CD14-positive monocyte (primary cell): ENCODE measurements around the gene NOSIP. TPM values are rescaled to one million over a fixed set of nuclear protein-coding genes. Genes with fewer than 3 reads are reported as not detected.
A peak's percentile ranks its signal among the peaks of the same experiment; 100 is the strongest.

Experiments
- DNase-seq, 3 donors: peaks; one replicate each; pipeline ENCODE4 v3.0.0-alpha.2; 2011 to 2022
- H2AFZ ChIP-seq: 2 replicates; pipeline ENCODE4 v1.6.0; 2012; ENCODE audit warnings: mild to moderate bottlenecking, low read depth, low read length, inconsistent platforms; ENCODE audit not compliant: insufficient read depth, poor library complexity, severe bottlenecking
- H3K27ac ChIP-seq, 2 donors: 1 replicate in 1 of 2; 2 replicates in 1 of 2; pipeline ENCODE4 v1.5.1; 2012 to 2013; ENCODE audit warnings: low read length in 2 of 2, control low read depth in 1 of 2, inconsistent platforms in 1 of 2, low read depth in 1 of 2, mild to moderate bottlenecking in 1 of 2
- H3K27me3 ChIP-seq, 2 donors: one replicate each; pipeline versions ENCODE4 v1.6.0 to v1.6.1; 2011 to 2013; ENCODE audit warnings: low read length in 2 of 2; ENCODE audit not compliant: control insufficient read depth in 2 of 2, insufficient read depth in 2 of 2
- H3K36me3 ChIP-seq, 2 donors: replicated peaks in 1 of 2; 1 replicate in 1 of 2; 2 replicates in 1 of 2; pipeline versions ENCODE4 v1.5.1 to v1.6.1; 2012 to 2013; ENCODE audit warnings: low read length in 2 of 2, control low read depth in 1 of 2, inconsistent platforms in 1 of 2, mild to moderate bottlenecking in 1 of 2; ENCODE audit not compliant: insufficient read depth in 2 of 2, control insufficient read depth in 1 of 2
- H3K4me1 ChIP-seq, 2 donors: 1 replicate in 1 of 2; 2 replicates in 1 of 2; pipeline versions ENCODE4 v1.5.1 to v1.6.1; 2012 to 2013; ENCODE audit warnings: low read length in 2 of 2, control low read depth in 1 of 2, inconsistent platforms in 1 of 2, mild to moderate bottlenecking in 1 of 2, moderate library complexity in 1 of 2; ENCODE audit not compliant: insufficient read depth in 2 of 2, control insufficient read depth in 1 of 2
- H3K4me2 ChIP-seq: replicated peaks from 2 replicates; pipeline ENCODE3; 2012; ENCODE audit warnings: low read length, moderate library complexity, mild to moderate bottlenecking; ENCODE audit not compliant: poor library complexity, severe bottlenecking; ENCODE audit errors: extremely low read depth
- H3K4me3 ChIP-seq, 3 experiments: fragments of 200-600 bp in 1 of 3; sonication (generic) in 1 of 3; replicated peaks in 1 of 3; 1 replicate in 2 of 3; 2 replicates in 1 of 3; pipeline ENCODE4 v1.5.1; 2011 to 2013; ENCODE audit warnings: low read length in 3 of 3, mild to moderate bottlenecking in 3 of 3, control low read depth in 2 of 3, low read depth in 2 of 3, inconsistent platforms in 1 of 3, moderate library complexity in 1 of 3
- H3K79me2 ChIP-seq: 2 replicates; pipeline ENCODE4 v1.6.0; 2012; ENCODE audit warnings: mild to moderate bottlenecking, control low read depth, inconsistent platforms, low read length, moderate library complexity; ENCODE audit not compliant: insufficient read depth
- H3K9ac ChIP-seq: 2 replicates; pipeline ENCODE4 v1.6.0; 2017; ENCODE audit warnings: low read length, mild to moderate bottlenecking; ENCODE audit not compliant: insufficient read depth, poor library complexity, severe bottlenecking
- H3K9me3 ChIP-seq, 2 donors: replicated peaks in 1 of 2; 1 replicate in 1 of 2; 2 replicates in 1 of 2; pipeline versions ENCODE4 v1.5.1 to v1.6.1; 2012 to 2013; ENCODE audit warnings: low read length in 2 of 2, control low read depth in 1 of 2; ENCODE audit not compliant: control insufficient read depth in 1 of 2, insufficient read depth in 1 of 2
- H4K20me1 ChIP-seq: 2 replicates; pipeline ENCODE4 v1.6.0; 2012; ENCODE audit warnings: mild to moderate bottlenecking, low read length, control low read depth, moderate library complexity; ENCODE audit not compliant: insufficient read depth
- H3K27ac Mint-ChIP-seq, 7 donors: one replicate each; pipeline ENCODE4 v1.8.0; 2020; ENCODE audit warnings: mild to moderate bottlenecking in 7 of 7, mixed read lengths in 7 of 7, moderate library complexity in 6 of 7, inconsistent platforms in 2 of 7
- H3K27me3 Mint-ChIP-seq, 3 donors: one replicate each; pipeline ENCODE4 v1.8.0; 2021 to 2022; ENCODE audit warnings: low read depth in 3 of 3, mild to moderate bottlenecking in 3 of 3, mixed read lengths in 3 of 3, moderate library complexity in 3 of 3, inconsistent platforms in 1 of 3
- H3K36me3 Mint-ChIP-seq, 2 donors: one replicate each; pipeline ENCODE4 v1.8.0; 2020; ENCODE audit warnings: mixed read lengths in 2 of 2, inconsistent platforms in 1 of 2, mild to moderate bottlenecking in 1 of 2
- H3K4me1 Mint-ChIP-seq: one replicate; pipeline ENCODE4 v1.8.0; 2020; ENCODE audit warnings: mild to moderate bottlenecking, mixed read lengths
- H3K4me3 Mint-ChIP-seq, 2 donors: one replicate each; pipeline ENCODE4 v1.8.0; 2020; ENCODE audit warnings: mild to moderate bottlenecking in 2 of 2, mixed read lengths in 2 of 2, moderate library complexity in 1 of 2
- H3K9me3 Mint-ChIP-seq, 7 donors: one replicate each; pipeline ENCODE4 v1.8.0; 2020 to 2022; ENCODE audit warnings: mixed read lengths in 7 of 7, mild to moderate bottlenecking in 6 of 7, moderate library complexity in 6 of 7, inconsistent platforms in 2 of 7
- WGBS: methylation state at CpG from one replicate; pipeline ENCODE4 v1.1.5; 2013; ENCODE audit warnings: missing lambda C conversion rate; ENCODE audit not compliant: insufficient coverage; 5-methylcytosine and 5-hydroxymethylcytosine counted together
- intact Hi-C, 2 donors: fragments of 100-400 bp; cut with micrococcal nuclease; formaldehyde crosslinking; loops; one replicate each; pipeline versions ENCODE4 v1.15.0 to v1.15.1; 2023
- polyA plus RNA-seq, 3 donors: library from polyadenylated mRNA; depleted of rRNA in 1 of 3; unstranded in 2 of 3; stranded (reverse) in 1 of 3; fragments of 300-500 nt in 2 of 3; fragments of >200 nt in 1 of 3; fragmentation: Illumina TruSeq in 2 of 3; gene quantifications; 1 replicate in 2 of 3; 2 replicates in 1 of 3; pipeline ENCODE4 v1.2.3, GENCODE V29; 2012 to 2021
- TF ChIP-seq, protein P1 (sequence below): fragments of 200-600 bp; IDR thresholded peaks from one replicate; pipeline ENCODE4 v1.8.0; 2022; ENCODE audit warnings: antibody characterized with exemption, mild to moderate bottlenecking

NOSIP gene
- polyA plus RNA-seq, 3 donors: 63.4 to 120 (median 96.4) TPM

DNA sequence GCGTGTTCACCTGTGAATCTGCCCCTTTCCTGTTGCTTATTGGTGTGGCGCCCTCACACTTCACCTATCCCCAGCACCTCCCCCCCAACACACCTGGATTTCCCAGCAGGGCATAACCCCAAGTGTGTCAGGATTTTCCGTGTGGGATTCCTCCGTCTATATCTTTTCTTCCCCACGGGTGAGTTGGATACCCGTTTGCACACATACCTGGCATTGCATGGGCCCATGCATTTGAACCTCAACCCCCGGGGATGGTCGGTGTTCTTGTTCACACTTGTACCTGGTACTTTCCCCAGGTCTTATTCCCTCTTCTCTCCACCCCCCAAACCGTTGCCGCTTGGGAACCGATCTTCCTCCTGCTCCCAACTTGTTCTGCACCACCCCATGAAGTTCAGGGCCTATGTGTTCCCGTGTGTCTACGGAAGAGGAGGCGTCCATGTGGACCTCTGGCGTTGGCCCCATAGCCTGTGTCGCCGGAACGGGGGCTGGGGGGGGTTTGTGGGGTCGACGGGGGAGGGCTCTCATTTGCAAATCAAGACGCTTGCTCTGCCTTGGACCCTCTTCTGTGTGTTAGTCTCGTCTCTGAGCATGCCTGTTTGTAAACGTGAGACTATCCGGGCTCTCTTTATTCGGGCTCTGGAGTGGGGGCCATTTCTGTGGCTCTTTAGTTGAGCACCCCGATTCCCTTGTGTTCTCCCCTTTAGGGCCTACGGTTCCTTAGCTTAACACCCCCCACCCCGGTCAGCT, 12.3 kb upstream of the NOSIP start:
- H2AFZ ChIP-seq: peak overlapping the region; percentile 59
- peak overlapping the region; percentile 64 to 98 (median 95) for H3K4me3 ChIP-seq
- 3% methylated on average over 15 of the region's 28 CpGs for WGBS
- DNase-seq: no peak
- peaks cover 30% of the 10 kb centered on the region for H3K4me1 Mint-ChIP-seq
- H3K9ac ChIP-seq: peak overlapping the region; percentile 66
- H3K4me3 Mint-ChIP-seq: peak overlapping the region; percentile 80 to 86
- H3K4me1 ChIP-seq: peaks cover 28 to 37% of the 10 kb centered on the region in 2 donors
- H3K9me3 Mint-ChIP-seq: no peaks in the 10 kb centered on the region
- H3K27me3 Mint-ChIP-seq: peaks cover 3 to 5% (median 4%) of the 10 kb centered on the region in 3 donors
- peaks cover 49% of the 10 kb centered on the region for H3K79me2 ChIP-seq
- H3K36me3 ChIP-seq: peaks cover 26 to 29% of the 10 kb centered on the region in 2 donors
- no peaks in the 10 kb centered on the region for H3K9me3 ChIP-seq
- H3K27me3 ChIP-seq: no peaks in the 10 kb centered on the region
- peak overlapping the region in 1 of 2 donors; percentile 58 for H3K27ac ChIP-seq
- intact Hi-C loops: loop anchor here (2.0 to 5.0 kb wide), 3 partner anchors 46 to 85 kb away; partner anchors contain the start of genes PRMT1 (in 2 of the 2), RRAS (in 1 of the 2) and SCAF1 (in 1 of the 2)
- H4K20me1 ChIP-seq: peaks cover 51% of the 10 kb centered on the region
- H3K27ac Mint-ChIP-seq: peak overlapping the region; percentile 76 to 94 (median 85)
- H3K4me2 ChIP-seq: peak overlapping the region; percentile 100
- H3K36me3 Mint-ChIP-seq: peaks cover 10 to 24% of the 10 kb centered on the region in 2 donors
- TF ChIP-seq, protein P1, sequence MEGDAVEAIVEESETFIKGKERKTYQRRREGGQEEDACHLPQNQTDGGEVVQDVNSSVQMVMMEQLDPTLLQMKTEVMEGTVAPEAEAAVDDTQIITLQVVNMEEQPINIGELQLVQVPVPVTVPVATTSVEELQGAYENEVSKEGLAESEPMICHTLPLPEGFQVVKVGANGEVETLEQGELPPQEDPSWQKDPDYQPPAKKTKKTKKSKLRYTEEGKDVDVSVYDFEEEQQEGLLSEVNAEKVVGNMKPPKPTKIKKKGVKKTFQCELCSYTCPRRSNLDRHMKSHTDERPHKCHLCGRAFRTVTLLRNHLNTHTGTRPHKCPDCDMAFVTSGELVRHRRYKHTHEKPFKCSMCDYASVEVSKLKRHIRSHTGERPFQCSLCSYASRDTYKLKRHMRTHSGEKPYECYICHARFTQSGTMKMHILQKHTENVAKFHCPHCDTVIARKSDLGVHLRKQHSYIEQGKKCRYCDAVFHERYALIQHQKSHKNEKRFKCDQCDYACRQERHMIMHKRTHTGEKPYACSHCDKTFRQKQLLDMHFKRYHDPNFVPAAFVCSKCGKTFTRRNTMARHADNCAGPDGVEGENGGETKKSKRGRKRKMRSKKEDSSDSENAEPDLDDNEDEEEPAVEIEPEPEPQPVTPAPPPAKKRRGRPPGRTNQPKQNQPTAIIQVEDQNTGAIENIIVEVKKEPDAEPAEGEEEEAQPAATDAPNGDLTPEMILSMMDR: no peak

DNA sequence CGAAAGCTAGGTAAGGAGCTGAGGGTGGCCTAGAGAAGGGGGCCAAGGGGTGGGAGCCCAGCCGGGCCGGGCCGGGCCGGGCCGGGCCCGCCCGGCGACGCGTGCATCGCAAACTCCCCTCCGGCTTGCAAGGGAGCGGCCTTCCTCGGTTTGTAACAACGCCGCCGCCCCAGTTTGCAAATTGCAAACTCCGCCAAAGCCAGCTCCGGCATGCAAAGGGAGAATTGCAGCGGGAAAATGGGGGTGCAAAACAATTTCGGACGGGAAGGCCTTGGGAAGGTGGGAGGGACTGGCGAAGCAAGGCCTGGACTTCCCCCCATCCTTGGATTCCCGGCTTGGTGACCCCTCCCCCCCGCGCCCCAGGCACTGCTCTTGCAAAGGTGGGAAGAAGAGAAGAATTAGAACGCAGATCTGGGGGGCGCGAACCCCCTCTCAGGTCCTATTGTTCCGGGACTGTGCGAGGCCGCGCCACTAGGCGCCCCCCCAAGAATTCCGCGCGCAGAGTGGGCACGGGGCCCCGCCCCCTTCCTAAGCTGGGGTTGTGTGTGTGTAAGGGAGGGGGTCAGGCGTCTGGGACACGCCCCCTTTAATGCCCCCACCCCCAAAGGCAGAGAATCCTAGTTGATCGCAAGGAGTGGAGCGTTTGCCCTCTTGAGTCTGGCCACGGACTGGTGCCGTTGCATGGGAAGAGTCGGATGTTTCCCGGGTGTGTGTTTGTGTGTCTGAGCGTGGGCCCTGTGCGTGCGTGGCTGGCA, 11.6 kb upstream of the NOSIP start:
- peaks cover 18 to 24% of the 10 kb centered on the region in 2 donors for H3K36me3 ChIP-seq
- peak overlapping the region; percentile 62 for H2AFZ ChIP-seq
- Mint-ChIP-seq H3K4me1 (peaks cover 30% of the 10 kb centered on the region), H3K36me3 (peaks cover 8 to 21% of the 10 kb centered on the region in 2 donors), H3K27me3 (peaks cover 3 to 8% (median 5%) of the 10 kb centered on the region in 3 donors), H3K9me3 (no peaks in the 10 kb centered on the region), H3K27ac (peak overlapping the region in 5 of 7 donors; percentile 60 to 94 (median 85)), H3K4me3 (peak overlapping the region; percentile 80 to 86)
- peaks cover 49% of the 10 kb centered on the region for H3K79me2 ChIP-seq
- no peaks in the 10 kb centered on the region for H3K9me3 ChIP-seq
- peaks cover 45% of the 10 kb centered on the region for H4K20me1 ChIP-seq
- peak overlapping the region in 1 of 2 donors; percentile 58 for H3K27ac ChIP-seq
- H3K4me2 ChIP-seq: peak overlapping the region; percentile 100
- peak overlapping the region; percentile 66 for H3K9ac ChIP-seq
- intact Hi-C loops: loop anchor here (2.0 to 5.0 kb wide), 3 partner anchors 47 to 85 kb away; partner anchors contain the start of genes PRMT1 (in 2 of the 2), RRAS (in 1 of the 2) and SCAF1 (in 1 of the 2)
- peak overlapping the region; percentile 64 to 98 (median 95) for H3K4me3 ChIP-seq
- no peaks in the 10 kb centered on the region for H3K27me3 ChIP-seq
- DNase-seq: no peak
- TF ChIP-seq, protein P1: no peak
- peaks cover 28 to 37% of the 10 kb centered on the region in 2 donors for H3K4me1 ChIP-seq
- WGBS: 0% methylated on average over 30 of the region's 51 CpGs
